NCI-H345 (cell line): ENCODE results near the gene SAE1.

Experiments
- DNase-seq: peaks from one replicate; lab custom pipeline; 2025; lab: John Stamatoyannopoulos, UW

Gene SAE1

DNA sequence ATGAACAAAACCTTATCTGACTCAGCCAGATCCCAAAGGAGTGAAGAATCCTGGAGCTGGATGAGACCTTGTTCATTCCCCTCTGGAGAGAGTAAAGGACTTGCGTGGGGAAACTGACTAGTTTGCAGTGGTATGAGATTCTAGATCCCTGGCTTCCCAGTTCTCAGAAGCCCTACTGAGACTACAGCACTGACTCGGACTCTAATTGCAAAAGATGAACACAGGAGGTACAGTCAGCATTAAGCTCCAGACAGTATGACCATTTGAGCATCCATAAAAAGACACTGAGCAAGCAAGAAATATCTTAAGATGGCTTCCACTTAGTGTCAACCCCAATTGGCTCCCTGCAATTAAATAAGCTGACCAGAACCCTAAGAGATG lies 23.8 kb upstream of the SAE1 start:
- no peak for DNase-seq

DNA sequence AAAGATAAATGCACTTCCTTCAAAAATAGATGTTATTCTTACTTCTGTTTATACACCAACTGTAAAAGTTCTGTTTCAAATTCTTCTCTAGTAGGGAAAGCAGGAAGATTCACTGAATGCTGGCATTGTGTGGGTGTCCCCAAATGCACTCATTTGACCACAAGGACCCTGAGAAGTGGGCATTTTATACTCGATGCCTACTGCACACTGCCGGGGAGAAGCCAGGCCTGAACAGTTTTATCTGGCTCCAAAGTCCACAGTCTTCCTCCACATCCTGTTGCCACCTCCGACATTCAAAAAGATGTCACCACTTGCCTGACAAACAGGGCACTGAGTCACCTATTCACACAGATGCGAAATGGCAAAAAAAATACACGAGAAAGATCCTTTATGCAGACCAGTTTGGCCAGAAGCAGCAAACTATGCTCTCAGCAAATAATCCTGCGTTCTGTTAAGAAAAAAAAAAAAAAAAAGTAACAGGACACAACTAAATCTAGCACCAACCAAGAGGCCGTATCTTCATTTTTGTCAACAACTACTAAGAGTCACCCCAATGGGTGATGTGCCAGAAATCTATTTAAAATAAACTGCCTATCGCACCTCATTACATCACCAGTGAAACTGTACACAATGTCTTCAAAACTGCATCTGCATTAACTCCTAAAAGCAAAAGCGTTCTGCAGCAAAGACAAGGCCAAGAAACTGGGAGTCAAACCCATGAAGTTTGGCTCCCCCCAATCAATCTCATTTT lies 23.3 kb upstream of the SAE1 start:
- no peak for DNase-seq

DNA sequence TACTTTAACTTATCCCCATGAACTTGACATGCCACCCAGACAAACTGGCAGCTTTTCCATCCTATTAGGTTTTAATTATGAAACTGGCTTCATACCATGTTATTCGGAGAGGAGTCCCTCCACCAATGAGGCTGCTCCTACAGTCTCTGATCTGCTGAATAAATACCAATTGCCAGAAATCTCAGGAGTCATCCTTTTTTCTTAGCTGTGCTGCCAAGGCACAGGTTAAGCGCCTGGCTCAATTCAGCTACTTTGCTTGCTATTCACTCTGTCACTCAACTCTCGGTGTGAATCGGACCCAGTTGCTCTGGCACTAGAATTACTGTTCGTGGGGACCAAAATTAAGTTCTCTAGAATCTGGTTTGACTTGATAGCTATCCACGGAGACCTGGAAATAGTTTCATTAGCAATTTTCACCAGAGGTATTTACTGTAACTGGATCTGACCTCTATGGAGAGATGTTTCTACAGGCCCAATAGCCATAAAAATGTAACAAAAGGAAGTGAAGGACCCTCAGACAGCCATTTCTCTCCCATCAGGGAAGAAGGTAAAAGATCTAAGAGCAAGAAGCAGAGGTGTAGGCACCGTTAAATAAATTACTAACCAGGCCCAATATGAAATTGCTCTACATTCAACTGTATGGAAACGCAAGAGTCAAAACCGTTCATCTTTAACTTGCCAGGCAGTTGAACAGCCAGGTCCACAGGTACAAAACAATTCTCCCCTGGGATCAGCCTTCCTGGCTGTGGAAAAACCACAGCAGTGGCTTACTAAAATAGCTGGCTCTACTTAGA lies 22.5 kb upstream of the SAE1 start:
- no peak for DNase-seq

DNA sequence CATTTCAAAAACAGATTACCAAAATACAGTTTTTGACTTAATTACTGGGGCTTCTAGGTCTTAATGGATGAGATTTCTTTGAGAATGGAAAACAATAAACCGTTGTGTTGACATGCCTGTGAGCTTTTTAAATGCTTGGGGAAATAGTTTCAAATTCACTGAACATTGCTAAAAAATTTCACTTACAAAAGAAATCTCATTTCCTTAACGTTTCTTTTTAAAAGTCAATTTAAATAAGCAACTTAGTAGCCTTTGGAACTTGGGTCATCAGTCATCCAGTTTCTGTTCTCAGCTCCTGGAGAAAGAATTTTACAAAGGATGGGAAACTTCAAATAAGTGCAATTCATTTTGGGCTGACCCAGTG lies 21.5 kb upstream of the SAE1 start:
- DNase-seq = no peak

DNA sequence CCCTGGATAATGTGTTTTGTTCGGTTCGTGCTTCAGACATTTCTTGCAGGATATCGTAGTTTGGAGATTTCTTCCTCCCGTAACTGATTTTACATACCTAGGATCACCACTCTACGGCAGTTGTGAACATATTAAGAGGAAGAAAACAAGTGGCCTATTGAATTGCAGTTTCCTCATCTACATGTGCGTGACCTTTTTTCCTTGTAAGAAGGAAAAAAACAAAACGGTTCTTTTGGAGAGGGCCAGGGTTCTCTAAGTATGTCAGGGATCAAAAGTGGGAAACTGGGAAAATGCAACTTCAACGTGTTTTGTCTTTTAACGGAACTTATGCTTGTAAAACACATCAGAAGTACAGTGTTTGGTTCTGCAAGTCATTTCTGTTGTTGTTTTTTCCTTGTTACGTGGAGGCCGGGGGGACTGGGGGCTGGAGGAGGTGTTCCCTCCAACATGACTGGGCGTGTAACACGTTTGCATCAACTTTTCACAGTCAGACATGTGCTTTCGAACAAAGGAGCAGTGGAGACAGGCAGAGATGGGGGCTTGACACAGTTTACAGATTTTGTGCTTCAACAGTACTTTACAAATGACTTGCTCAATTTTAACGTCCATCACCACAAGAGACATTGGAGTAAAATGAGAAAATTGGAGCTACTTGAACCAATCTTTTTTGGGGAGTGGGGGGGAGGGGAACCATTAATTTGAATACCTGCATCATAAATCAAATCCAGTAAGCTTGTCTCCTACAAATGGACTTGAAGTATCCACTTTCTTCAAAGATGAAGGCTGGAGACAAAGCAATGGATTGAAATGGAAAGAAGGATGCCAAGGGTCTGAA lies 20.9 kb upstream of the SAE1 start:
- DNase-seq = no peak

DNA sequence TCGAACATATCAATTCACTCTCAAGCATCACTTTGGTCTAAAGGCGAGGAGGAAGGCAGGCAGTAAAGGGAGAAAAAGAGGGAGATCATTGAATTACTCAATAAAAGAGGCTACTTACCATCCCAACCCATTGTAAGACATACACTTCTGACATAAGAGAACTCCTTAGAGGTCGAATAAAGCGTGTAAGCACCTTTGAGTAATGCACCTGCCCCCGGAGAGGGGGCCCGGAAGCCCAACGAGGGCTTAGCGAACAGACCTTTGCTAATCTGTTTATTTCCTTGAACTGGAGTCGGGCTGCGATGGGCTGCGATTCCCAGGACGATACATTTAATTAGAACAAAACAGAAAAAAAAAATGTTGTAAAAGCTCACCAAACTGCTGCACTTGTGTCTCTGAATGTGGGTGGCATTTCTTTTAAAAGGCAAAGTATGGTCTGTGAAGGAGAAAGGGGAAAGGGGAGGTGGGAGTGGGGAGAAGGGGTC lies 20.1 kb upstream of the SAE1 start:
- no peak for DNase-seq

DNA sequence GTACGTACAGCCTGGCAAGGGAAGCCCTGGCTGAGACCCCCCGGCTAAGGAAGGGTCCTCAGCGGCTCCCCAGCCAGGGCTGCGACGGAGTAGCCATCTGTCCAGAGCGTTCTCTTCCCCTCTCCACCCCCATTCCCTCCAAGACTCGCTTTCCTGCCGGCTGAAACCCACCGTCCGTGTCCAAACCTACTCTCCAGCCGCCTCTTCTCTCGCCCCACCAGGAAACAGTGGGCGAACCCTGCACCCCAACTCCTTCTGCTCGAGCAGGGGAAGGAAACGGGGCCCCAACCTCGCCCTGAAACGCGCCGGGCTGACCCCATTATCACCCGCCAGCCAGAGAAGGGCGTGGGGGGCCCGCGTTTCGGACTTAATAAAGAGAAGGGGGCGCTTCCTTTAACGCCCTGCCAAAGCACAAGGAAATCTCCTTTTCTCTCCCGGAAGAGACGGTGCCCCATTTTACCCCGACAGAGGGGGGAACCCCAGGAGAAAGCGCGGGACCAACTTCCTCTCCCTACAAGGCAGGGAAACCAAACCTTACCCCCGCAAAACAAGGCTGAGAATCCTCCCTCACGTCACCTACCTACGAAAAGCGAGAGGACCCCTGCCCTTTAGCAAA lies 19.5 kb upstream of the SAE1 start:
- DNase-seq = no peak

DNA sequence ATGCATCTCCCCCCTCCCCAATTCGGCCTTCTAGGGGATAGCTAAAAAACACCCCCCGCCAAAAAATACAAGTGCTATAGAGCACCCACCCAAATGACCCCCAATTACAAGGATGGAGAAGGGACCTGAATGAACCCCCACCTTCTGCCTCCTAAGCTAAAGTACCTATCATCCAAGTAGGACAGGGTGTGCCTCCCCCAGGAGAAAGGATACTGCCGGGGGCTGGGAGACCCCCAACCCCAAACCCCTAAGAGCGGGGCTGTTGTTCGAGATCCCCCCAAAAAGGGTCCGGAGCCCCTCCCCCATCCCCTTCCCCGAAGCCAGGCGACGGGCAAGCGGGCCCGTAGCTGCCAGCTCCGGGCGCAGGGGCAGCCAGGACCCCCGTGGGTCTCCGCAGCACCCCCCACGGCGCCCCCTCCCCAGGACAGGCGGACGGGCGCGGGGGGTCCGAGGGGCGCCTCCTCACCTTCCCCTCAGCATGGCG lies 18.9 kb upstream of the SAE1 start:
- no peak for DNase-seq

DNA sequence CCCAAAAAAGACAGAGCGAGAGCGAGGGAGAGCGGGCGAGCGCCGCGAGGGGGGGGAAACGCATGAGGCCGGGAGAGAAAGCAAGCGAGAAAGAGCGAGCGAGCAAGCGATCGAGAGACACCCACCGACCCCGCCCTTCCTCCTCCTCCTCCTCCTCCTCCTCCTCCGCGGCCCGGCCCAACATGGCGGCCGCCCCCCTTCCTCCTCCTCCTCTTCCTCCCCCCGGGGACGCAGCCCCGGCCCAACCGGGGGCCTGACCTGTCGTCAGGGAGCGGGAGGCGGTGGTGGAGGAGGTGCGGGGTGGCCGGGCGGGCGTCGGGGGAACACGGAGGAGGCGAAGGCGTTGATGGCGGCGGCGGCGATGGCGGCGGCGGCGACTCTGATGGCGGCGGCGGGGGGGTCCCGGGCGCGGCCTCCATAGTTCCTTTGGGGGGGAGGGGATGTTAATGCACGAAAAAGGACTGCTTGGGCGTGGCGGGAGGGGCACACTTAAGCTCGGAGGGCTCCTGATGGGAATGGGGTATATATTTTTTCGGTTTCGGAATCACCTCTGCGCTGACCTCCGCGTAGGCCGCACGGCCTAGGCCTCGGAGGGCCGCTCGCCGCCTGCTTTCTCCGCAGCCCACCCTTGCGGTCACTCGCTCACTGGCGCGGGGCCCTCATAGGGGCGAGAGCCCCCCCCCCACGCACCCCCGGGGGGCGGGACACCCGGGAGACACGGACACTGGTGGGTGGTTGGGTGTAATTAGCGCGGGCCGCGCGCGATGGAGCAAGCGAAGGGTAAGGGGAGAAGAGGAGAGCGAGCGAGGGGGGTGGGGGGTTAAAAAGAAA lies 18.3 kb upstream of the SAE1 start:
- peak; percentile 31 for DNase-seq

DNA sequence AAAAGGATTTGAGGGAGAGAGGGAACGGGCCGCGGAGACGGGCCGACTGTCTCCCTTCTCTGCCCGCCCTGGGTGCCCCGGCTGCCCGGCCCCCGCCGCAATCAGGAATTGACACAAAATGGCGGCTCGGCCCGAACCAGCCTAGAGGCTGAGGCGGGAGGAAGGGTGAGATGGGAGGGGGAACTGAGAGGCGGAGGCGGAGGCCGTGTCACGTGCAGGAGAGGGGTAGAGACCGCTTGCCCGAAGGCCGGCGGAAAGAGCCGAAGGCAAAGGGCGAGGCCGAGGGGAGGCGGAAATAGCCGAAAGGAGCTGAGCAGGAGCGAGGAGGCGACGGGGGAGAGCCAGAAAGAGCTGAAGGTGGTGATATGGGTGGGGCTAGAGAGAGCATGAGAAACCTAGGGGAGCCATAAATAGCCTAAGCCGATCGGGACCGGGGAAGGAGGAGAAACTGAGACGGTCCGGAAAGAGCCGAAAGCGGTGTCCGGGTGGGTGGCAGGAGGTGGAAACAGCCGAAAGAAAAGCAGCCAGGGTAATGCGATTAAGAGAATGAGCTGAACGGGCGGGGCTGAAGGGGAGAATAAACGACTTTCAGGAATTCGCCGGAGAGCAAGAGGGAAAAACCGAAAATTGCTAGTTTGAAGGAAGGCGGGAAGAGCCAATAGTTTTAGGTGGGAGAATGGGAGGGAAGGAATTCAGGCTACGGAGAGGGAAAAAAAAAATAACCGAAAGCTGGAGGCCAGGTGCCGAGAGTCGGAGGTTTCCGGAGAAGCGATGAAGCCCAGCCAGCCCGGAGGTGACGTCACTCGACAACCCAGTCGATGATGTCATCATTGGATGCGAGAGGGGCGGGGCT lies 17.4 kb upstream of the SAE1 start, which contains the start of gene ZC3H4:
Gene ZC3H4, minus strand, starts transcription at position 780 of the 853 bp plus-strand sequence. CDS start 1,192 bp downstream, outside the sequence.
- peak; percentile 98 for DNase-seq

DNA sequence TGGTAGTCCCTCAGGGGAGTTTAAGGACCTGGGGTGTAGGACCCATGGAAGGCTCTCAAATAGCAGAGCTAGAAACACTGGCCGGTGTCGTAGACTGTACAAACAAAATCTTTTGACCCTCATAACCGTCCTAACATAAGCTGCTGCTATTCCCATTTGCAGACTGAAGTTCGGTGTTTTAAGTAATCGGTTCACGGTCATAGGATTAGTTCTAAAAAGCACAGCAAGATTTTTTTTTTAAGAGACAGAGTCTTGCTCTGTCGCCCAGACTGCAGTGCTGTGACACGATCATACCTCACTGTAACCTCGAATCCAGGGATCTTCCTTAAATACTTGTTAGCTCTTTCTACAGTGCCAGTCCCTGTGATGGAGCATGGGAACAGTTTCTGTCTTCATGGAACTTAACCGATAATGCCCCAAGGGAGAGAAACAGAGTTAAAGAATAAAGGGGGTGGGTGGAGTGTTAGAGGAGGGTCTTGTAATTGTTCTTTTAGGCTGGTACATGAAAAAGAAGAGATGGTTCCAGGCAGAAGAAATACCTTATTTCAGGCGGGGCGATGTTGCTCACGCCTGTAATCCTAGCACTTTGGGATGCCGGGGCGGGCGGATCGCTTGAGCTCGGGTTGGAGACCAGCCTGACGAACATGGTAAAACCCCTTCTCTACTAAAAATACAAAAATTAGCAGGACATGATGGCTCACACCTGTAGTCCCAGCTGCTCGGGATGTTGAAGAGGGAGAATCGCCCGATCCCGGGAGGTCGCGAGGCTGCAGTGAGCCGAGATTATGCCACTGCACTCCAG lies 16.6 kb upstream of the SAE1 start:
- peak; percentile 36 for DNase-seq

DNA sequence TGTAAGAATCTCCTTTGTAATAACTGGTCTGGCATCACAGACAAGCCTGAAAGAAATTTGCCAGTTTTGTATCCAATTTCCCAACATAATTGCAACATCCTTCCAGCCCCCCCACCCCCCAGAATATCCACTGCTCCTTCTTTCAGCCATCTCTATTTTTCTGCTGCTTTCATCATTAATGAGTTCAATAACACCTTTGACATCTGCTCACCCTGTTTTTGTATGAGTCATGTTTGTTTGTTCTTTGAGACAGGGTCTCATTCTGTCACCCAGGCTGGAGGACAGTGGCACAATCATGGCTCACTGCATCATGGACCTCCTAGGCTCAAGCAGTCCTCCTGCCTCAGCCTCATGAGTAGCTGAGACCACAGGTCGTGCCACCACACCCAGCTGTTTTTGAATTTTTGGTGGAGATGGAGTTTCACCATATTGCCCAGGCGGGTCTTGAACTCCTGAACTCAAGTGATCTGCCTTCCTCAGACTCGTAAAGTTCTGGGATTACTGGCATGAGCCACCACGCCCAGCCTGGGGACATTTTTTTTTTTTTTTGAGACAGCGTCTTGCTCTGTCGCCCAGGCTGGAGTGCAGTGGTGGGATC lies 10.1 kb upstream of the SAE1 start:
- no peak for DNase-seq

DNA sequence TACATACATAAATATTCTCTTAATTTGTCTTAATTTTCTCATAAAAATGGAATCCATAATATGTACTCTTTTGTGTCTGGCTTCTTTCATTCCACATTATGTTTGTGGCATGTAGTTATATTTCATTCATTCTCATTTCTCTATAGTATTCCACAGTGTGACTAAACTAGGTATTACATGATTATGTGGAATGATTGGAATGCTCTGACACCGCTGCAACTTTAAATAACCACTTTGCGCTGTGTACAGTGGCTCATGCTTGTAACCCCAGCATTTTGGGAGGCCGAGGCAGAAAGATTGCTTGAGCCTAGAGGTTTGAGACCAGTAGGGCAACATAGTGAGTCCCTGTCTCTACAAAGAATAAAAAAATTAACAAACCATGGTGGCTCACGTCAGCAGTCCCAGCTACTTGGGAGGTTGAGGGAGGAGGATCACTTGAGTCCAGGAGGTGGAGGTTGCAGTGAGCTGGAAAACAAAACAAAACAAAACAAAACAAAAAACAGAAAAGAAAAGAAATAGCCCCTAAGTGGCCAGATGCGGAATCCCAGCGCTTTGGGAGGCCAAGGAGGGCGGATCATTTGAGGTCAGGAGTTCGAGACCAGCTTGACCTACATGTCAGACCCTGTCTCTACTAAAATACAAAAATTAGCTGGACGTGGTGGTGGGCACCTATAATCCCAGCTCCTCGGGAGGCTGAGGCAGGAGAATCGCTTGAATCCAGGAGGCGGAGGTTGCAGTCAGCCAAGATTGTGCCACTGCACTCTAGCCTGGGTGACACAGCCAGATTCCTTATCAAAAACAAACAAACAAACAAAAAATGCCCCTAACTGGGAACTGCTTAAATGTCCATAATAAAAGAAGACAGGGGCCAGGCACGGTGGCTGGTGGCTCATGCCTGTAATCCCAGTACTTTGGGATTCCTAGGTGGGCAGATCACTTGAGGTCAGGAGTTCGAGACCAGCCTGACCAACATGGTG lies 8.0 kb upstream of the SAE1 start:
- DNase-seq = no peak

DNA sequence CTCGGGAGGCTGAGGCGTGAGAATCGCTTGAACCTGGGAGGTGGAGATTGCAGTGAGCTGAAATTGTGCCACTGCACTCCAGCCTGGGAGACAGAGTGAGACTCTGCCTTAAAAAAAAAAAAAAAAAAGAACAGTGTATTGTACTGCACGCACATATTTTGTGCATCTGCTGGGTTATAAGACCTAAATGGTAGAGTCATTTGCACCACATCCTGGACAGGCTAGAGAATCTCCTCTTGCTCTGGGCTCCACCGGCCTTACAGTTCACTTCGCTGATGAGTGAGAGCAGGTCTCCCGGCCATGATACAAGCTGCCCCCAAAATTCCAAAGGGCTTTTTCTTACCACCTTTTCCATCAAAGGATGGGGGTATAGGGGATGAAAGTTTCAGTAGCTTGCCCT lies 7.2 kb upstream of the SAE1 start:
- no peak for DNase-seq

DNA sequence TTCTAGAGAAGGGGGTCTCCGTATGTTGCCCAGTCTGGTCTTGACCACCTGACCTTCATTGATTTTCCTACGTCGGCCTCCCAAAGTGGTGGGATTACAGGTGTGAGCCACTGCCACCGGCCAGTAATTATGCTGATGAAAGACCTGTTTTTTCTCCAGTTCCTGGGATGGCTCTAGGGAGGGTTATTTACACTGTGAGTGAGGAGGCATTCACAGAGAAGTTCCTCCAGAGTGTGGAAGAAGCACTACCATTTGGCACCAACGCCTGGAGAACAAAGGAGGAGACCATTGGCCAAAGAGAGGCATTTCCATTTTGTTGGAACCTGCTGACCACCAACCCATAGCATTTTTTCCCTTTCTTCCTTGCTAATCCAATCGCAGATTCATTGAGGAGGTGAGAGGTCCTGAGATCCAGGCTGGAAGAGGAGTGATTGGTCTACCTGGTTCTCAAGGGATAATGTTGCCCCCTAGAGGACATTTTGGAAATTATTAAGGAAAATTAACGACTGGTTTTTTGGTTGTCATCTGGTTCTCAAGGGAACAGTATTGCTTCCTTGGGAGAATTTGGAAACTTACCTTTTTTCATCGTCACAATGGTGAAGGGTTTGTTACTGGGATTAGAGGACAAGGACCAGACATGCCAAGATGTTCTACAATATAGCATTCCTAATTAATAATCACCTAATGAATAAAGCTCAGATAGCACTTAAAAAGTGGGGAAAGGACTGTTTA lies 5.5 kb upstream of the SAE1 start:
- DNase-seq = peak; percentile 69

DNA sequence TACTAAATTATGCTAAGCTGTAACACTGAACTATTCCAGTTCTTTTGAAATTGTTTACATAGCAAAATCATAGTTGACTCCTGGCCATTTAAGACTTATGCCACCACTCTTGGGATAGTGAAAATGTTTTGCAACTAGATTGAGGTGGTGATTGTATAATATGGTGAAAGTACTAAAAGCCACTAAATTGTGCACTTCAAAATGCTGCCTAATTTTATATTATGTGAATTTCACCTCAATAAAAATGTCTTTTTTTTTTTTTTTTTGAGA lies 5.0 kb upstream of the SAE1 start:
- no peak for DNase-seq

DNA sequence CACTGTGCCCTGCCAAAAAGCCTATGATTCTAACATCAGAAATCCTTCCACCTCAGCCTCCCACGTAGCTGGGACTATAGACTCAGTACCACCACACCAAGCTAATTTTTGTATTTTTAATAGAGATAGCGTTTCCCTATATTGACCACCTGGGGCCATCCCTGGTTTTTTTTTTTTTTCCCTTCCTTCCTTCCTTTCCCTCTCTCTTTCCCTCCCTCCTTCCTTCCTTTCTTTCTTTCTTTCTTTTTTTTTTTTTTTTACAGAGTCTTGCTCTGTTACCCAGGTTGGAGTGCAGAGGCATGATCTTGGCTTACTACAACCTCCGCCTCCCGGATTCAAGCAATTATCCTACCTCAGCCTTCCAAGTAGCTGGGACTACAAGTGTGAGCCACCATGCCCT lies 1.1 kb upstream of the SAE1 start:
- no peak for DNase-seq
